Measurements from ENCODE around the gene IKZF1. TPM values are rescaled to one million over a fixed set of nuclear protein-coding genes. Genes with fewer than 3 reads are reported as not detected.
A peak's percentile ranks its signal among the peaks of the same experiment; 100 is the strongest.

Gene IKZF1
- total RNA-seq, 1 donor from 2014 or later = 2.4 TPM

DNA sequence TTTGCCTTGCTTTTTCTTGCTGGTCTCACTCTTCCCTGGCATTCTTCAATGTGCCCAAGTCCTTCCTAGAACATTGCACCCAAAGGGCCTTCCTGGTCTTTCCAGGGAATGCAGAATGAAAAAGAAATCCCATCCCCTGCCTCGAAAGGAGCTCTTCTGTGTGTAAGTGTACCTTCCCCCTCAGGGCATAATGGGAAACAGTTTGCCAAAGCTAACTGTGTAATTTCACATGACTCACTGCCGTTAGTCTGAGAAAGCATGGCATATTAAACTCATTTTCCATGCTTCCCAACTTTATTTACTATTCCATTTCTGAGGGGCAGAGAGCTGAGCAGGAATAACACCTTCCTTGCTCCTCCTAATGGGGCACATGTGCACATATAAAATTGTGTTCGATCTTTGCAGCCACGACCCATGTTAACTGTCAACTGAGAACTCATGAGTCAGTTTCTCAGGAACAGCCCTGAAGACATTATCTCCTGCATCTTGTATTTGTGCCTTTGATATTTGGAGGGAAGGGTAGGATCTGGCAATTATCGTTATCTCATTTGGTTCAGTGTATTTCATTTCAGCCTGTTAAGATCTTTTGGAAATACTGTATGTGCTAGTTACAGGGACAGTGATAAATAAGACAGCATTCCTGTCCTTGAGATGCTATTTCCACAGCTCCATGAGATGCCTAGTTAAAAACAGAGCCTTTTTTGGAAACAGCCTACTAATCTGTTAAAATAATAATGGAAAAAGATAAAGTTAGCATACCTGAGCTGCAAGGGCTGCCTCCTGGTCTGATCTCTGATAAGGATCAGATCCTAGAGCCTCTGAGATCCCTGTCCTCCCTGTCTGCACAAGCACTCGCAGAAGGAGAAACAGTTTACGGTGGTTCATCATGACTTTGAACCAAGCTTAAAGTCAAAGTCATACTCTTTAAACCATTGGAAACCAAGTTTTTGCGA is 42.3 kb downstream of the IKZF1 start:
- ATAC-seq (ENCODE audit: poor library complexity) (no peak), DNase-seq (no peak)
- intact Hi-C loops (cut with DNase I) = no loop called here

DNA sequence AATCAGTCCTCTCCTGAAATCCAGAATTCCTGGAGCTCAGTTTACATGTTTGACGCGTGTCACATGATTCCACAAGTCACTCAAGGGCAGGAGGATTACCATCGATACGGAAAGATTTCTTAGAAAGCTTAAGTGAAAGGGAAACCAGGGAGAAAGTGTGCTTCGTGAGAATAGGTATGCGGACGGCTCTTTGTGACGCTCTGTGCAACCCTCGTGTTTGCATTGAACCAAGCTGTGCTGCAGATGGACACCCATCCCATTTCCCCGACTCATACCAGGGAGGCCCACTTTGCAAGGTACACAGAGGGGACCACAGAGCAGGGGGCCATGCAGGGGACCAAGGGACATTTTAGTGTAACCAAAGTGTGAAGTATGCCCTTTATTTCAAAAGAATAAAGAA is 43.2 kb downstream of the IKZF1 start:
- intact Hi-C loops (cut with DNase I) = no loop called here
- ATAC-seq (ENCODE audit: poor library complexity) (no peak), DNase-seq (no peak)

- DNase-seq (no peak), ATAC-seq (ENCODE audit: poor library complexity) (no peak)
- intact Hi-C loops (cut with DNase I) = no loop called here
These were observed 44.1 kb downstream of the IKZF1 start for GRCh38 chr7:50348469-50349162.

- no peak for ATAC-seq (ENCODE audit: poor library complexity)
- no peak for DNase-seq
These were observed 44.9 kb downstream of the IKZF1 start for GRCh38 chr7:50349399-50349798.

DNA sequence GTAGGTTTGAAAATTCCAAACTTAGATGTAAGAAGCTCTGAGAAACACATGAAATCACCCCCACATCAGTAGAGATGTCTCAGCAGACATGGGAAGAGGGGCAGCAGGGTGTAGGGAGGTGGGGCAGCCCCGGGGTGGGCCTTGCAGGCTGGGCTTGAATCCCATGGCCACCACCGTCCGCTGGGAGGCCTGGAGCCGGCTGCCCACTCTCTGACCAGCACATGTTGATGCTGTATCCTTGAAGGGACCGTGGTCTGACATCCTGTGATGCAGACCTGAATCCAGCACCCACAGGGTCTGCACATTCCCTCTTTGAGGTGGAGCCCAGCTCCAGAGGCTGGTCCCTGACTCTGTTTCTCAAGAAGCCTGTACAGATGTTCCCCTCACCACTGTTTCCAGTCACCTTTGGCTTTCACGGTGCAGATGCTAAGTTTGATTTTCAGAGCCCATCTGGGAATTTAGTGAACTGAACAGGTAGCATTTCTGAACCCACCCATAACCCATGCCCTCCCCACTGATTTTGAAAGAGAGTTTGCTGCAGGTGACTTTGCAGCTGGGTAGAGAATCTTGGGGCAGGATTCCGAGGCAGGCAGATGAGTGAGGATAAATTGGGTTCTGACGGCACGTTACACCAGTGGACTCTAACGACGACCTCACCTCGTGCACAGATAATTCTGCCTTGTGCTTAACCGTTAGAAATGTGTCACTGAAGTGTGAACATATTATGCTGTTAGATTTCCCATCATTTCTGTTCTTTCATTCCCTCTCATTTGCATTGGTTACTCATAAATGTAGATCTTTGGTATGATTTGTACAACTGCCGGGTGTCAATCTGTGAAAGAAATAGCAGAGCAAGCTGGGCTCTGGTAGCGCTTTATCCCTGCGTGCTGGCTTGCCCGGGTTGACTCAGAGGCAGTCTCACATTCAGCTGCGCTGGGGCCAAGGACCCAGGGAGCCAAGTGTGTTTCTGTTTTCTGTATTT is 45.7 kb downstream of the IKZF1 start:
- ATAC-seq (ENCODE audit: poor library complexity) (no peak), DNase-seq (no peak)
- intact Hi-C loops (cut with DNase I) = no loop called here

More at GRCh38 chr7:50349399-50349798, 44.9 kb downstream of the IKZF1 start:
- intact Hi-C loops (cut with DNase I) = no loop called here

DNA sequence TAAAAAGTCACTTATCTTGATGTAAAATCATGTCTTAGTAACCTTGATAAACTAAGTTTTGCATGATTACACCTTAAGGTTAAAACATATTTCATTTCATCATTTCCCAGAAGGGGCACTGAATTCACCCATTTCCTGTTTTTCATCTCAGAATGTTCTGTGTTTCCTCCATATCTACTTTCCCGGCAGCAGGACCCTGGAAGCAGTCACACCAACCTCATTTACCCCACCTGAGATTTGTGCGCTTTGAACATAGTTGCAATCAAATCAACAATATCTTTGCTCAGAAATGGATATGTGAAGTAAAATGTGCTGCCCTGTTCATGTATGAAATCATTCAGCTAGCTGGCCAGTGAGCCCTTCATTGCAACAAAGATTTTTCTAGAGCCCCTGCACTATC is 46.8 kb downstream of the IKZF1 start:
- no peak for ATAC-seq (ENCODE audit: poor library complexity)
- no peak for DNase-seq
- intact Hi-C loops (cut with DNase I) = no loop called here

DNA sequence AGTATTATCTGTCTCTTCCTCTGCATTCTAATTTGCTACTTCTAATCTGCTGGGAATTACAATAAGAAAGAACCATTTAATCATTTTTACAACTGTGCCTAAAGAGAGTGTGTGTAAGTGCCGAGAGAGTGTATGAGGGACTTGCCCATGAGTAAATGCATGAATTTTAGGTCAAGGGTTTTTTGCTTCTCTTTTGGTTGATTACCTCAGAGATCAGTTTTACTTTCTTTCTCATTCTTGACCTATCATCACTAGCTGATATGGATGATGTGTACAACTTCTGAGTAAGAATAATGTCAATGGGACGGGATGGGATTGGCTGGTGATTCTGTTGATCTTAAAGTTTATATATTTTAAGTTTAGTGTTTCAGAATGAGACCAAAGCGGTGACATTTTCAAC is 47.8 kb downstream of the IKZF1 start:
- DNase-seq (no peak), ATAC-seq (ENCODE audit: poor library complexity) (no peak)
- intact Hi-C loops (cut with DNase I) = no loop called here

DNA sequence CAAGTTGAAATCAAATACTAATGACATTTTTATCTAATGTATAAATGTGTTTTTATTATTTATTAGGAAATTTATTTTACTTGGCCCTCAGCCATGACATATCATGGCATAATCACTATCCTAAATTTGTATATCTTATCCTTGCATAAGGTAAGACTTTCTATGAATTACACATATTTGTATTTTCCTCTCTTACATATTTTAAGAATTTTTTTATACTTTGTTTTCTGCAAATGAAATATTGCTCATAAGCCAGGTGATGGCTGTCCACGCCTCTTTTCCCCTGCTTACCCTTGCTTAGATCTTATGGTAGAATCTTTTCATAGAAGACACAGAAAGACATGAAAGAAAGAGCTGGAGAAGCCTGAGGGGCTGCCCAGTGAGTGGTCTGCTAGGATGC is 48.2 kb downstream of the IKZF1 start:
- intact Hi-C loops (cut with DNase I) = no loop called here
- DNase-seq (no peak), ATAC-seq (ENCODE audit: poor library complexity) (no peak)

GRCh38 chr7:50353201-50353600 is 48.7 kb downstream of the IKZF1 start:
- DNase-seq = no peak
- ATAC-seq (ENCODE audit: poor library complexity) = no peak
- intact Hi-C loops (cut with DNase I) = no loop called here

GRCh38 chr7:50353894-50354595 is 49.5 kb downstream of the IKZF1 start:
- no peak for ATAC-seq (ENCODE audit: poor library complexity)
- DNase-seq = no peak
- intact Hi-C loops (cut with DNase I) = no loop called here

DNA sequence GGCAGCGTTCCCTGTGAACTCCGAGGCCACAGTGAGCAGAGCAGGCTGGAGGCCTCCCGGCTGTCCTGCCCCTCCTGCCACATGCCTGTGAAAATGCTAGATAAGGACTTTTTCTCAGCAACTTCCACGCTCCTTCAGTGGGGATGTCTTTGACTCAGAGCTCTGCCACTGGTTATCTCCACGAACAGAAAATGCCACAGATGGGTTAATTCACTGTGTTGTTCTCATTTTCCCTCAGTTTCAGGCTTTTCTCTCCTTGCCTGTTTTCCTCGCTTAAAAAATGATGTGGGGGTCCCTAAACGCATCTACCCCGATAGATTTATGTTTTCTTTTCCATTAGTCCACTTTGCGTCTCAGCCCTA is 51.3 kb downstream of the IKZF1 start:
- peak; percentile 72 for ATAC-seq (ENCODE audit: poor library complexity)
- DNase-seq = no peak
- intact Hi-C loops (cut with DNase I) = no loop called here

GRCh38 chr7:50356212-50356944 is 51.9 kb downstream of the IKZF1 start:
- intact Hi-C loops (cut with DNase I) = no loop called here
- ATAC-seq (ENCODE audit: poor library complexity) (peak; percentile 76), DNase-seq (peak; percentile 81)

- ATAC-seq (ENCODE audit: poor library complexity) (no peak), DNase-seq (no peak)
- intact Hi-C loops (cut with DNase I) = no loop called here
These were observed 52.4 kb downstream of the IKZF1 start for GRCh38 chr7:50356945-50357268.

GRCh38 chr7:50357426-50357825 is 52.9 kb downstream of the IKZF1 start:
- ATAC-seq (ENCODE audit: poor library complexity) (no peak), DNase-seq (no peak)
- intact Hi-C loops (cut with DNase I) = no loop called here

- DNase-seq = no peak
- intact Hi-C loops (cut with DNase I) = no loop called here
- no peak for ATAC-seq (ENCODE audit: poor library complexity)
These were observed 53.7 kb downstream of the IKZF1 start for GRCh38 chr7:50358041-50358705.

DNA sequence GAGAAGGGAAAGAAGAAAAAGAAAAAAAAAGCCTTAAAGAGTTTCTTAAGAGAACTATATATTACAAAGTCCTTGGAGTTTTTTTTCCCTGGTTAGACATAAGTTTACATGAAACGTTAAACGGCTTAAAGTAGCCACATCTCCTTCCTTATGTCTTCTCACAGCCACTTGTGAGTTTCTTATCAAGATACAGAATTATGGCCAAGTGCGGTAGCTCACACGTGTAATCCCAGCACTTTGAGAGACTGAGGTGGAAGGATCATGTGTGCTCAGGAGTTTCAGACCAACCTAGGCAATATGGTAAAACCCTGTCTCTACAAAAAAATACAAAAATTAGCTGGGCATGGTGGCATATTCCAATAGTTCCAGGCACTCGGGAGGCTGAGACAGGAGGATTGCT is 54.3 kb downstream of the IKZF1 start:
- intact Hi-C loops (cut with DNase I) = no loop called here
- DNase-seq (no peak), ATAC-seq (ENCODE audit: poor library complexity) (no peak)

- ATAC-seq (ENCODE audit: poor library complexity) (no peak), DNase-seq (no peak)
- intact Hi-C loops (cut with DNase I) = no loop called here
These were observed 54.9 kb downstream of the IKZF1 start for GRCh38 chr7:50359258-50359994.

All from Right ventricle myocardium superior (tissue), 1 donor.